Measurements from ENCODE around the gene CDH19. TPM values are rescaled to one million over a fixed set of nuclear protein-coding genes. Genes with fewer than 3 reads are reported as not detected.
"Not testable (repeated sequence)": the region's sequence is repeated elsewhere in the genome, so short reads cannot be mapped to it uniquely, and the experiment has no call there.

CDH19 gene
- total and polyA plus RNA-seq, 2 donors = 10.3 to 18.3 TPM

DNA sequence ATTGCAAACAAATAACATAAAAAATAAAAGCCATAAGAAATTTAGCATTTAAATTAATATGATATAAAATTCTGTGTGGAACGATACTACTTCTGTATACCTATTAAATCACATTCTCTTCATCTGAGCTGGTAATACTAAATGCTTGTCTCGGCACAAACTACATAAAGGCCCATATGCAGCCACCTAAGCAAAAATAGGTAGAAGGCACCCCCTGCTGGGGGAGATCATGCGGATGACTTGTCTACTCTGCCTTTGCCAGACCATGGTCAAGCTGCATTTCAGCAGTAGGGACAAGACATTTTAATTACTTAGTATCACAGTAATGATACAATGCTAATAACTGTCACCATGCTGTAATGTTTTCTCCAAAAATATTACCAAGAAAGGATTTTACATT, 108.0 kb downstream of the CDH19 start:
- DNase-seq (ENCODE audit: extremely low spot score) = peak; percentile 21
- H3K4me3 ChIP-seq (ENCODE audit: low read depth, low read length) = no peak overlapping the region
- no peaks in the 10 kb centered on the region for H3K4me1 ChIP-seq (ENCODE audit: insufficient read depth)
- H3K36me3 ChIP-seq (ENCODE audit: insufficient read depth) = no peaks in the 10 kb centered on the region
- 35% methylated on average over 3 of the region's 3 CpGs for WGBS
- no peak overlapping the region for H3K27ac ChIP-seq (ENCODE audit: low read depth)

DNA sequence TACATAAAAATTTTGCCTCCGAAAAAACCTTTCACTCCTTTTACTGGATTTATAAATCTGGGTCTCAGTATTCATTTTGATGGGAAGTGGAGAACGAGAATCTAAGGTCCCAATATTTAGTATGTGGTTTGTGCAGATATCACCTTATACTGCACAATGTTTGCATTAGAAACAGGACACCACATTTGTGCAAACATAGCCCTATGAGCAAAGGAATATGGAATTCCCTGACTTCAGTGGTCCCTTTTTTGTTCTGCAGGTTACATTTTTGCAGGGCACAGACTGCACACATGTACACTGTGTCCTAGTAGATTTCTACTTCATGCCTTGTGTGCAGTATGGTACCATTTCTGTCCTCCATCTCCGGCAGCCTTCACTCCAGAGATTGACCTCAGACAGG, 130.0 kb downstream of the CDH19 start:
- H3K27ac ChIP-seq (ENCODE audit: low read depth) = no peak overlapping the region
- WGBS = 77% methylated on average over 3 of the region's 3 CpGs
- H3K36me3 ChIP-seq (ENCODE audit: insufficient read depth) = no peaks in the 10 kb centered on the region
- no peaks in the 10 kb centered on the region for H3K4me1 ChIP-seq (ENCODE audit: insufficient read depth)
- H3K4me3 ChIP-seq (ENCODE audit: low read depth, low read length) = no peak overlapping the region
- DNase-seq (ENCODE audit: extremely low spot score) = no peak

DNA sequence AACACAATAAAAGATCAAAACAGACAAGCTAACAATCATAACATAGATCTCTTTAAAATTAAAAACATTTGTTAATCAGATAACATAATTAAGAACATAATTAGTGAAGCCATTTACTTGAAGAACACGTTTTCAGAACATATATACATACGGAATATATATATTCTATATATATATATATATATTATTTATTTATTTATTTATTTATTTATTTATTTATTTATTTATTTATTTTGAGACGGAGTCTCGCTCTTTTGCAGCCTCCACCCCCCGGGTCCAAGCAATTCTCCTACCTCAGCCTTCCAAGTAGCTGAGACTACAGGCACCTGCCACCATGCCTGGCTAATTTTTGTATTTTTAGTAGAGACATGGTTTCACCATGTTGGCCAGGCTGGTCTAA, 137.7 kb downstream of the CDH19 start:
- H3K27ac ChIP-seq (ENCODE audit: low read depth); DNase-seq (ENCODE audit: extremely low spot score); H3K36me3 ChIP-seq (ENCODE audit: insufficient read depth); H3K4me3 ChIP-seq (ENCODE audit: low read depth, low read length); H3K4me1 ChIP-seq (ENCODE audit: insufficient read depth): not testable (repeated sequence)
- 90% methylated on average over 5 of the region's 5 CpGs for WGBS

DNA sequence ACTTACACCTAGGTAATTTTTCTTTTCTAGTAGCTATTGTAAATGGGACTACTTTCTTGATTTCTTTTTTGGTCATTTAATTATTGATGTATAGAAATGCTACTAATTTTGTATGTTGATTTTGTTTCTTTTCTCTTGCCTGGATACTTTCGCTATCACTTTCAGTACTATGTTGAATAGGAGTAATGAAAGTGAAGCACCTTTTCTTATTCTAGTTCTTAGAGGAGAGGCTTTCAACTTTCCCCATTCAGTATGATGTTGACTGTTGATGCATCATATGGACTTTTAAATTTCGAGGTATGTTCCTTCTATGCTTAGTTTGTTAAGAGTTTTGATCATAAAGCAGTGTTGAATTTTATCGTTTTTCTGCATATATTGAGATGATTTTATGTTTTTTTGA, 142.5 kb downstream of the CDH19 start:
- no peaks in the 10 kb centered on the region for H3K36me3 ChIP-seq (ENCODE audit: insufficient read depth)
- no peaks in the 10 kb centered on the region for H3K4me1 ChIP-seq (ENCODE audit: insufficient read depth)
- H3K27ac ChIP-seq (ENCODE audit: low read depth) = no peak overlapping the region
- no peak for DNase-seq (ENCODE audit: extremely low spot score)
- H3K4me3 ChIP-seq (ENCODE audit: low read depth, low read length) = no peak overlapping the region
- 76% methylated on average over 3 of the region's 3 CpGs for WGBS

DNA sequence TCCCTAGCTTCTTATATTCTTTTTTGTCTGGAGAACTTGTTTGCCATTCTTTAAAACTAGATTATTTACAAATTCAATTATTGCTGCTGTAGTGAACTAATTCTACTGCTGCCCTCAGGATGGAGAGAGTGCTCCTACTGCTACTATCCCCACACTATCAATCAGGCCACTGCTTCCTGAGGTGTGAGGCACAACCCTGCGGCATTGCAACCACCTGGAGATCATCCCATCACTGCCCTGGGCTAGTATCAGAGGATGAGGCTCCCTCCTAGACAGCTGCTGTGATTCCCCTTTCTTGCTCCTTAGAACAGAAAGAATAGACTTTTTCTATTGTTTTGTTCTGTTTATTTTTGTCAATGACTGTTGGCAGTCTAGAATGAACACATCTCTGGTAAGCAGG, 146.6 kb downstream of the CDH19 start:
- Histone ChIP-seq H3K27ac (ENCODE audit: low read depth) (no peak overlapping the region), H3K36me3 (ENCODE audit: insufficient read depth) (no peaks in the 10 kb centered on the region), H3K4me3 (ENCODE audit: low read depth, low read length) (no peak overlapping the region), H3K4me1 (ENCODE audit: insufficient read depth) (no peaks in the 10 kb centered on the region)
- 57% methylated on average over 1 of the region's 1 CpG for WGBS
- no peak for DNase-seq (ENCODE audit: extremely low spot score)

All from urinary bladder (tissue), 4 donors.